Transverse colon (tissue), 4 donors: Measurements from ENCODE around the gene EPN2. TPM values are rescaled to one million over a fixed set of nuclear protein-coding genes. Genes with fewer than 3 reads are reported as not detected.

Experiments
- DNase-seq: peaks from one replicate; pipeline ENCODE4 v3.0.0-alpha.2; 2019
- H3K27ac ChIP-seq, 4 donors: fragments of 200-600 bp; sonication (generic); 2 replicates each; pipeline ENCODE4 v1.5.1; 2016 to 2018; ENCODE audit warnings: inconsistent platforms in 4 of 4
- H3K27me3 ChIP-seq: fragments of 200-600 bp; sonication (generic); 2 replicates; pipeline ENCODE4 v1.5.1; 2017; ENCODE audit warnings: inconsistent platforms
- H3K36me3 ChIP-seq, 4 donors: fragments of 200-600 bp; sonication (generic); 2 replicates each; pipeline ENCODE4 v1.5.1; 2017 to 2019; ENCODE audit warnings: inconsistent platforms in 4 of 4
- H3K4me1 ChIP-seq, 4 donors: fragments of 200-600 bp; sonication (generic); 2 replicates each; pipeline ENCODE4 v1.5.1; 2017 to 2020; ENCODE audit warnings: inconsistent platforms in 4 of 4
- H3K4me3 ChIP-seq, 4 donors: fragments of 200-600 bp; sonication (generic); 1 replicate in 1 of 4; 2 replicates in 3 of 4; pipeline versions ENCODE4 v1.5.1 to v1.6.1; 2017 to 2019; ENCODE audit warnings: inconsistent platforms in 4 of 4
- H3K9me3 ChIP-seq, 2 donors: fragments of 200-600 bp; sonication (generic); 2 replicates each; pipeline ENCODE4 v1.5.1; 2017 to 2019; ENCODE audit warnings: inconsistent platforms in 2 of 2
- CTCF ChIP-seq, 5 experiments: fragments of 200-600 bp in 3 of 5; fragments of 450-650 bp in 2 of 5; sonication (generic) in 3 of 5; IDR thresholded peaks; 1 replicate in 2 of 5; 2 replicates in 3 of 5; pipeline ENCODE4 v1.5.1; 2016 to 2017; ENCODE audit warnings: antibody characterized with exemption in 5 of 5, inconsistent platforms in 3 of 5, mild to moderate bottlenecking in 2 of 5, moderate library complexity in 1 of 5
- EP300 ChIP-seq: sonication (generic); formaldehyde crosslinking; IDR thresholded peaks from one replicate; pipeline ENCODE4 v1.6.1; 2017; ENCODE audit warnings: antibody characterized with exemption, low read depth
- POLR2A ChIP-seq: fragments of 450-650 bp; IDR thresholded peaks from one replicate; pipeline ENCODE4 v1.6.1; 2016; ENCODE audit warnings: antibody characterized with exemption, mild to moderate bottlenecking, moderate library complexity
- POLR2AphosphoS5 ChIP-seq, 3 donors: sonication (generic); formaldehyde crosslinking; IDR thresholded peaks; one replicate each; pipeline ENCODE4 v1.6.1; 2016; ENCODE audit warnings: antibody characterized with exemption in 3 of 3
- WGBS, 2 donors: methylation state at CpG; one replicate each; pipeline ENCODE4 v1.1.5; 2018; ENCODE audit warnings: low coverage in 1 of 2; 5-methylcytosine and 5-hydroxymethylcytosine counted together
- in situ Hi-C, 4 donors: fragments of 200-750 bp; cut with MboI; loops; one replicate each; pipeline versions ENCODE4 v1.15.0 to v1.15.1; 2017; ENCODE audit warnings: low sequenced_read_pairs in 3 of 4, low pct_ligation_motif_present in 1 of 4, low pct_unique_long_range_greater_than_20kb in 1 of 4
- intact Hi-C: fragments of 100-400 bp; cut with DNase I; formaldehyde crosslinking; loops from one replicate; pipeline ENCODE4 v1.15.1; 2023; ENCODE audit warnings: low total_unique reads
- total RNA-seq, 4 donors: library from RNA; depleted of rRNA; stranded (reverse); fragments of >200 nt; gene quantifications; one replicate each; pipeline ENCODE4 v1.1.0, GENCODE V29; 2016

EPN2 gene
- total RNA-seq, 4 donors from 2014 or later: 30.4 to 98.7 (median 65.5) TPM

- no peaks in the 10 kb centered on the region for H3K27me3 ChIP-seq
- intact Hi-C loops: no loop called here
- peaks cover 0 to 10% (median 5%) of the 10 kb centered on the region in 4 donors for H3K4me1 ChIP-seq
- TF ChIP-seq EP300: no peak
- no peak for TF ChIP-seq POLR2A
- no peak for TF ChIP-seq CTCF (IDR thresholded peaks at IDR 0.05)
- no peak for TF ChIP-seq POLR2AphosphoS5 (IDR thresholded peaks at IDR 0.05)
- peaks cover 0 to 9% (median 0%) of the 10 kb centered on the region in 4 donors for H3K36me3 ChIP-seq
- no peak overlapping the region for H3K4me3 ChIP-seq
- in situ Hi-C loops: no loop called here
- 90 to 100% methylated on average over 2 to 9 of the region's 9 CpGs for WGBS, 2 donors
- H3K9me3 ChIP-seq: peaks cover 0 to 5% of the 10 kb centered on the region in 2 donors
- H3K27ac ChIP-seq: no peak overlapping the region
- no peak for DNase-seq
Observed at GRCh38 chr17:19321481-19322128, 84.4 kb downstream of the EPN2 start.

DNA sequence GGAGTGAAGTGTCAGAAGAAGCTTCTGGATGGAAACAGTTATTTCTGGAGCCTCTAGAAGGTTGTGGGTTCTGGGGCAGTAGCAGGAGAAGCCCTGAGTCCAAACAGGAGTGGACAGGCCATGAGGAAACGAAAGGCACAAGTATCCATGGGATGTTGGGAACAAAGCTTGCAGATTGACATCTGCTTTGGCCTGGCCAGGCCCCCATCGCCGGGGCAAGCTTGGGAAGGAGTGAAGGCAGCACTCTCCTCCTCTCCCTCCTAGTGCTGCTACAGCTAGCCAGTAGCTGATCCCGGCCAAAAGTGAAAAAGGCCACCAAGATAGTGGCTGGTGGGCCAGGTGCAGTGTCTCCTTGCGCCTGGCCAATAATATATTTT is 85.0 kb downstream of the EPN2 start:
- DNase-seq: no peak
- no peak overlapping the region for H3K27ac ChIP-seq
- intact Hi-C loops (no loop called here), in situ Hi-C loops (no loop called here)
- TF ChIP-seq POLR2A (no peak), CTCF (IDR thresholded peaks at IDR 0.05) (no peak)
- H3K36me3 ChIP-seq: peaks cover 0 to 9% (median 0%) of the 10 kb centered on the region in 4 donors
- no peaks in the 10 kb centered on the region for H3K27me3 ChIP-seq
- WGBS, 2 donors: 94% methylated on average over 5 of the region's 5 CpGs; no CpG with 5 or more reads in 1 of the 2 donors
- peaks cover 0 to 5% of the 10 kb centered on the region in 2 donors for H3K9me3 ChIP-seq
- H3K4me3 ChIP-seq: no peak overlapping the region
- peaks cover 0 to 5% (median 2%) of the 10 kb centered on the region in 4 donors for H3K4me1 ChIP-seq

- Histone ChIP-seq H3K9me3 (peaks cover 0 to 5% of the 10 kb centered on the region in 2 donors), H3K36me3 (peaks cover 0 to 9% (median 0%) of the 10 kb centered on the region in 4 donors), H3K27me3 (no peaks in the 10 kb centered on the region), H3K27ac (no peak overlapping the region), H3K4me3 (no peak overlapping the region), H3K4me1 (no peaks in the 10 kb centered on the region)
- in situ Hi-C loops: no loop called here
- intact Hi-C loops: no loop called here
- 100% methylated on average over 1 of the region's 1 CpG; no CpG with 5 or more reads in 1 of the 2 donors for WGBS, 2 donors
- DNase-seq: no peak
- TF ChIP-seq CTCF (IDR thresholded peaks at IDR 0.05) (no peak), POLR2AphosphoS5 (IDR thresholded peaks at IDR 0.05) (no peak), EP300 (no peak), POLR2A (no peak)
Observed at GRCh38 chr17:19322861-19323260, 85.7 kb downstream of the EPN2 start.

DNA sequence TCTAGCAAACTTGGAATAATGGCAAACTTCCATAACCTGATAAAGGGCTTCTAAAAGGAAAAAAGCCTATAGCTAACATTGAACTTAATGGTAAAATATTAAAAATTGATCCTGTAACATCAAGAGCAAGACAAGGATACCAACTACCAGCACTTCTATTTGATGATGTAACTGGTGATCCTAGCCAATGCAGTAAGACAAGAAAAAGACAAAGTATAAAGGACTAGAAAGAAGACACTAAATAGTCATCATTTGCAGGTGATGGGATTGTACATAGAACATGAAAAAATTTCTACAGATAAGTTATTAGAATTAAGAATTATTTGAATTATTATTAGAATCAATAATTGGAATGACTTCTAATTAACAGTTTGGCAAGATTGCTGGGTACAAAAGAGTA is 88.4 kb downstream of the EPN2 start:
- Histone ChIP-seq H3K4me3 (no peak overlapping the region), H3K36me3 (peaks cover 0 to 9% (median 0%) of the 10 kb centered on the region in 4 donors), H3K9me3 (peaks cover 0 to 5% of the 10 kb centered on the region in 2 donors), H3K27me3 (no peaks in the 10 kb centered on the region), H3K4me1 (no peaks in the 10 kb centered on the region), H3K27ac (no peak overlapping the region)
- no peak for TF ChIP-seq POLR2AphosphoS5 (IDR thresholded peaks at IDR 0.05)
- TF ChIP-seq CTCF (IDR thresholded peaks at IDR 0.05): no peak
- no peak for TF ChIP-seq POLR2A
- no peak for TF ChIP-seq EP300
- DNase-seq: no peak
- in situ Hi-C loops (no loop called here), intact Hi-C loops (no loop called here)
